Gastroesophageal sphincter (tissue), 3 donors: ENCODE results near the gene SMAD1.

Experiments
- POLR2A ChIP-seq, 2 donors: fragments of 450-650 bp; IDR thresholded peaks; one replicate each; pipeline ENCODE4 v1.6.1; 2017; ENCODE audit warnings: antibody characterized with exemption in 2 of 2, mild to moderate bottlenecking in 2 of 2, moderate library complexity in 1 of 2
- TF ChIP-seq, protein P1 (sequence below), 4 experiments: fragments of 200-600 bp in 2 of 4; fragments of 450-650 bp in 2 of 4; sonication (generic) in 1 of 4; IDR thresholded peaks; one replicate each; pipeline ENCODE4 v1.5.1; 2017 to 2019; ENCODE audit warnings: antibody characterized with exemption in 4 of 4, mild to moderate bottlenecking in 2 of 4, moderate library complexity in 2 of 4

DNA sequence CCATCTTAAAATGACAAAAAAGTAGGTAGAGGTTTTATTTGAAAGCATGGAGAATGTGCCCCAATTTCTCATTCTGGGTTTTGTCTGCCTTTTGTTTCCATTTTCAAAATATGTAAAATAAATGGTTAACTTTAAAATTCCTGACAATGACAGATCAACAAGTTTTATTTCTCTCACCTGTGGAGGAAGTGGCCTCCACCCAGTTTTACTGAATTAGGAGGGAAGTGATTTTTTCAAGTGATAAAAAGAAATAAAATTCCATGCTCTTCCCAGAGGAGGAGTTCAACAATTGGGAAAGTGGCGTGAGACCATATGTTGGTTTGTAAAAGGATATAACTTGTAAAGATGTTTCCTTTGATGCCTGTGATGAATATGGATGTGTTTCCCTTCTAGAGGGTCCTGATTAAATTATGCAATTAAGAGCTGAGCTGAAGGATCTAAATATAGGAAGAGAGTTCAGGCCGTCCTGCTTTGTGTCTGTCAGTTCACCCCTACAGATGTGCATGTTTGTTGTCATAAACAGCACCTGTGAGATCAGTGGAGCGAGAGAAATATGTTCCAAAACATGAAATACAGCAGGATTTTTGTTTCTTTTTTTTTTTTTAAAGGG lies 19.5 kb downstream of the SMAD1 start:
- TF ChIP-seq, protein P1, sequence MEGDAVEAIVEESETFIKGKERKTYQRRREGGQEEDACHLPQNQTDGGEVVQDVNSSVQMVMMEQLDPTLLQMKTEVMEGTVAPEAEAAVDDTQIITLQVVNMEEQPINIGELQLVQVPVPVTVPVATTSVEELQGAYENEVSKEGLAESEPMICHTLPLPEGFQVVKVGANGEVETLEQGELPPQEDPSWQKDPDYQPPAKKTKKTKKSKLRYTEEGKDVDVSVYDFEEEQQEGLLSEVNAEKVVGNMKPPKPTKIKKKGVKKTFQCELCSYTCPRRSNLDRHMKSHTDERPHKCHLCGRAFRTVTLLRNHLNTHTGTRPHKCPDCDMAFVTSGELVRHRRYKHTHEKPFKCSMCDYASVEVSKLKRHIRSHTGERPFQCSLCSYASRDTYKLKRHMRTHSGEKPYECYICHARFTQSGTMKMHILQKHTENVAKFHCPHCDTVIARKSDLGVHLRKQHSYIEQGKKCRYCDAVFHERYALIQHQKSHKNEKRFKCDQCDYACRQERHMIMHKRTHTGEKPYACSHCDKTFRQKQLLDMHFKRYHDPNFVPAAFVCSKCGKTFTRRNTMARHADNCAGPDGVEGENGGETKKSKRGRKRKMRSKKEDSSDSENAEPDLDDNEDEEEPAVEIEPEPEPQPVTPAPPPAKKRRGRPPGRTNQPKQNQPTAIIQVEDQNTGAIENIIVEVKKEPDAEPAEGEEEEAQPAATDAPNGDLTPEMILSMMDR (IDR thresholded peaks at IDR 0.05) = no peak
- no peak for TF ChIP-seq POLR2A (IDR thresholded peaks at IDR 0.05)
